ENCODE data around the gene CAPZA1.

Gene CAPZA1

DNA sequence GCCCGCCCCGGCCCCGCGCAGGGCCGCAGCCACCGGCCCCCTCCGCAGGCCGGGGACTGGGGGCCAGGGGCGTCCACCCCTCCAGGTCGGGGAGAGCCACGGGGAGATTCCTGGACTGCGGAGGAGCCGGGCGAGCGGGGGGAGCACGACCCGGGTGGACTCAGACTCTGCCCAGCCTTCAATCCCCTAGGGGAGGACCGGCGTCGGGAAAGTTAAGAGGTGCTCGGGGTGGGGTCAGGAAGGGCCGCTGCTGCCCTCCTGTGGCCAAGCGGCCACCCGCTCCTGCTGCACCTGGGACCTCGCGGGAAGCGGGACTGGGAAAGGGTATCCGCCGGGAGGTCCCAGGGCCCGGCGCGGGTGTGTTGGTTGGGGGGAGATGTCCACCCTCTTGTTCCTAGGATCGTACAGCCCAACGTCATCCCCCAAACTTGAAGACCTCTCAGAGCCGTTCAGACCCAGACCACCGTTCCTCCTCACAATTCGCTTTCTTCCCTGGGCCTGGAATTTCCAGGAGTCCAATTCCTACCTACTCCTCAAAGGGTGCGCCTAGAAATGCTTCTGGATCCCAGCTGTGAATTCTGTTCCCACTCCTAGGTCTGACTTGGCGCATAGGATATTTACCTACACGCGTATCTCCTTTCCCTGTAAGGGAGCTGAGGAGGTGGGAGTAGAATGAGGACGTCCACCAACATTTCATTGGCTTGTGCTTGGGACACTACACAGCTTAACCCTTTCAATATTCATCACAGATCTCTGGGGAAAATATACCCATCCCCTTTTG is 87.8 kb downstream of the CAPZA1 start:
- Histone ChIP-seq H3K4me3 (ENCODE audit: low read length) (peak overlapping the region; percentile 89), H3K9ac (ENCODE audit: low read length) (peak overlapping the region; percentile 61), H3K79me2 (ENCODE audit: low read length) (no peaks in the 10 kb centered on the region), H3K9me3 (ENCODE audit: insufficient read depth, low read length) (no peaks in the 10 kb centered on the region), H2AFZ (ENCODE audit: low read depth, low read length) (no peak overlapping the region), H3K36me3 (replicated peaks; ENCODE audit: low read depth, low read length) (no peaks in the 10 kb centered on the region), H3K4me1 (ENCODE audit: low read length) (peaks cover 21% of the 10 kb centered on the region), H3K27ac (ENCODE audit: low read length) (no peak overlapping the region), H3K27me3 (ENCODE audit: low read depth, low read length) (no peaks in the 10 kb centered on the region), H4K20me1 (ENCODE audit: insufficient read depth, low read length) (no peaks in the 10 kb centered on the region), H3K4me2 (ENCODE audit: low read length) (peak overlapping the region; percentile 67)
- no peak for TF ChIP-seq EZH2phosphoT487 (IDR thresholded peaks at IDR 0.05; ENCODE audit: low read depth)
- TF ChIP-seq, protein P1, sequence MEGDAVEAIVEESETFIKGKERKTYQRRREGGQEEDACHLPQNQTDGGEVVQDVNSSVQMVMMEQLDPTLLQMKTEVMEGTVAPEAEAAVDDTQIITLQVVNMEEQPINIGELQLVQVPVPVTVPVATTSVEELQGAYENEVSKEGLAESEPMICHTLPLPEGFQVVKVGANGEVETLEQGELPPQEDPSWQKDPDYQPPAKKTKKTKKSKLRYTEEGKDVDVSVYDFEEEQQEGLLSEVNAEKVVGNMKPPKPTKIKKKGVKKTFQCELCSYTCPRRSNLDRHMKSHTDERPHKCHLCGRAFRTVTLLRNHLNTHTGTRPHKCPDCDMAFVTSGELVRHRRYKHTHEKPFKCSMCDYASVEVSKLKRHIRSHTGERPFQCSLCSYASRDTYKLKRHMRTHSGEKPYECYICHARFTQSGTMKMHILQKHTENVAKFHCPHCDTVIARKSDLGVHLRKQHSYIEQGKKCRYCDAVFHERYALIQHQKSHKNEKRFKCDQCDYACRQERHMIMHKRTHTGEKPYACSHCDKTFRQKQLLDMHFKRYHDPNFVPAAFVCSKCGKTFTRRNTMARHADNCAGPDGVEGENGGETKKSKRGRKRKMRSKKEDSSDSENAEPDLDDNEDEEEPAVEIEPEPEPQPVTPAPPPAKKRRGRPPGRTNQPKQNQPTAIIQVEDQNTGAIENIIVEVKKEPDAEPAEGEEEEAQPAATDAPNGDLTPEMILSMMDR (IDR thresholded peaks at IDR 0.05; ENCODE audit: low read depth, low read length) = peak; percentile 66

GRCh38 chr1:112708002-112708448 is 88.4 kb downstream of the CAPZA1 start:
- H3K9ac ChIP-seq (ENCODE audit: low read length) = no peak overlapping the region
- H3K27ac ChIP-seq (ENCODE audit: low read length) = no peak overlapping the region
- H3K9me3 ChIP-seq (ENCODE audit: insufficient read depth, low read length) = no peaks in the 10 kb centered on the region
- no peak overlapping the region for H3K4me2 ChIP-seq (ENCODE audit: low read length)
- H2AFZ ChIP-seq (ENCODE audit: low read depth, low read length) = no peak overlapping the region
- no peaks in the 10 kb centered on the region for H4K20me1 ChIP-seq (ENCODE audit: insufficient read depth, low read length)
- H3K79me2 ChIP-seq (ENCODE audit: low read length) = no peaks in the 10 kb centered on the region
- no peak for TF ChIP-seq EZH2phosphoT487 (IDR thresholded peaks at IDR 0.05; ENCODE audit: low read depth)
- TF ChIP-seq, protein P1 (IDR thresholded peaks at IDR 0.05; ENCODE audit: low read depth, low read length) = no peak
- H3K27me3 ChIP-seq (ENCODE audit: low read depth, low read length) = no peaks in the 10 kb centered on the region
- H3K36me3 ChIP-seq (replicated peaks; ENCODE audit: low read depth, low read length) = no peaks in the 10 kb centered on the region
- no peak overlapping the region for H3K4me3 ChIP-seq (ENCODE audit: low read length)
- H3K4me1 ChIP-seq (ENCODE audit: low read length) = peaks cover 21% of the 10 kb centered on the region

DNA sequence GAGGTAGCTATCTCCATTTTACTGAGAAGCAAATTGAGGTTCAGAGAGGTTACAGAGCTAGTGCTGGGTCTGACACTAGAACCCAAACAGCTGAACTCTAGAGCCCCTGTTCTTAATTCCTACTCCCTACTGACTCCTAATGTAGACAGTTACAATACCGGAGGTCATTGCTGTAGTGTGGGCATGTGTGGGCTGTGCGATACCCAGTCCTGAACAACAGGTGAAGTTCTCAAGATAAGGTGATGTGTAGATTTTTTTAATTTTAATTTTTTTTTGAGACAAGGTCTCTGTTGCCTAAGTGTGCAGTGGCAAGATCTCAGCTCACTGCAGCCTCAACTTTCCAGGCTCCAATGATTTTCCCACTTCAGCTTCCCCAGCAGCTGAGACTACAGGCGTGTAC is 88.9 kb downstream of the CAPZA1 start:
- Histone ChIP-seq H3K36me3 (replicated peaks; ENCODE audit: low read depth, low read length) (no peaks in the 10 kb centered on the region), H2AFZ (ENCODE audit: low read depth, low read length) (no peak overlapping the region), H3K27ac (ENCODE audit: low read length) (no peak overlapping the region), H4K20me1 (ENCODE audit: insufficient read depth, low read length) (no peaks in the 10 kb centered on the region), H3K4me1 (ENCODE audit: low read length) (peaks cover 24% of the 10 kb centered on the region), H3K4me3 (ENCODE audit: low read length) (no peak overlapping the region), H3K9me3 (ENCODE audit: insufficient read depth, low read length) (no peaks in the 10 kb centered on the region), H3K79me2 (ENCODE audit: low read length) (no peaks in the 10 kb centered on the region), H3K4me2 (ENCODE audit: low read length) (no peak overlapping the region), H3K9ac (ENCODE audit: low read length) (no peak overlapping the region), H3K27me3 (ENCODE audit: low read depth, low read length) (no peaks in the 10 kb centered on the region)
- TF ChIP-seq, protein P1 (IDR thresholded peaks at IDR 0.05; ENCODE audit: low read depth, low read length) = no peak
- no peak for TF ChIP-seq EZH2phosphoT487 (IDR thresholded peaks at IDR 0.05; ENCODE audit: low read depth)

GRCh38 chr1:112710159-112710558 is 90.5 kb downstream of the CAPZA1 start:
- no peak overlapping the region for H3K4me3 ChIP-seq (ENCODE audit: low read length)
- H3K36me3 ChIP-seq (replicated peaks; ENCODE audit: low read depth, low read length) = no peaks in the 10 kb centered on the region
- no peak overlapping the region for H3K27ac ChIP-seq (ENCODE audit: low read length)
- no peaks in the 10 kb centered on the region for H3K27me3 ChIP-seq (ENCODE audit: low read depth, low read length)
- no peaks in the 10 kb centered on the region for H3K79me2 ChIP-seq (ENCODE audit: low read length)
- no peak overlapping the region for H2AFZ ChIP-seq (ENCODE audit: low read depth, low read length)
- no peaks in the 10 kb centered on the region for H4K20me1 ChIP-seq (ENCODE audit: insufficient read depth, low read length)
- peaks cover 23% of the 10 kb centered on the region for H3K4me1 ChIP-seq (ENCODE audit: low read length)
- no peak overlapping the region for H3K4me2 ChIP-seq (ENCODE audit: low read length)
- H3K9me3 ChIP-seq (ENCODE audit: insufficient read depth, low read length) = no peaks in the 10 kb centered on the region
- no peak overlapping the region for H3K9ac ChIP-seq (ENCODE audit: low read length)
- TF ChIP-seq EZH2phosphoT487 (IDR thresholded peaks at IDR 0.05; ENCODE audit: low read depth) = no peak
- TF ChIP-seq, protein P1 (IDR thresholded peaks at IDR 0.05; ENCODE audit: low read depth, low read length) = no peak

Data from OCI-LY3 (cell line).